ENCODE results near the gene C22orf15. TPM values are rescaled to one million over a fixed set of nuclear protein-coding genes. Genes with fewer than 3 reads are reported as not detected.

C22orf15 gene
- total RNA-seq, 2 experiments from 2014 or later: 0.49 to 0.84 TPM

DNA sequence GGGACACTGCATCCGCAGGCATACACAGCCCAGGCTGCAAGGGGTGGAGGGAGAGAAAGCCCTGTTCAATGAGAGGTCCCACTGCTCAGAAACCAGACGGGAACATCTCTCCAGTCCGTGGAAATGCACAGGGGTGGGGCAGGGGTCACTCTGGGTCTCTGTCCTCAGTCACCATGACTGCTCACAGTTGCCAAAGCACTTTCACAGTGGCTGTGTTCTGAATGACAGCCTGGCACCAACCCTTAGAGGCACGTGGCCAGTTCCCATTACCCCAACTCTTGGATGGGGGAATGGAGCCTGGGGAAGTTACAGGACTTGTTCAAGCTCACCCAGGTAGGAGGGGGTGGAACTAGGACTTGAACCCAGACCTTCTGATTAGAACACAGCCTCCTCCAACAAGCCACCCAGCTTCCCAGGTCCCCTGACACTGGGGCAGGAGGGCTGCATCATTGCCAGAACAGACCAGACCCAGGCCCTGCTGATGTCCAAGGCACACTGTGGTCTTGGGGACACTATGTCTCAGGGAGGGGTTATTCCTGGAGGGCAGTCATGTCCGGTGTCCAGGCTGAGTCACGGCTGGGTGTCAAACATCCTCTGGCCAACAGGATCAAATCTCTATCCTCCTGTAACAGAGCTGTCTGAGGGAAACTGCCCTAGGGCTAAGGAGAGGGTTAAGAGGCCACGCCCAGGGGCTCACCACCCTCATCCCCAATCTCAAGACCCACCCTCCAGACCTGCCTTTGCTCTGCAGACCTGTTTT lies 20.1 kb upstream of the C22orf15 start:
- no peaks in the 10 kb centered on the region for H3K27me3 ChIP-seq (ENCODE audit: control insufficient read depth in 1 of 2, insufficient read depth in 2 of 2, low read length in 2 of 2)
- Mint-ChIP-seq H3K4me1 (ENCODE audit: low read depth) (no peaks in the 10 kb centered on the region), H3K9me3 (no peaks in the 10 kb centered on the region), H3K27ac (no peak overlapping the region), H3K36me3 (ENCODE audit: low read depth) (peaks cover 42% of the 10 kb centered on the region), H3K27me3 (no peaks in the 10 kb centered on the region), H3K4me3 (no peak overlapping the region)
- no peak for DNase-seq
- H3K36me3 ChIP-seq (ENCODE audit: insufficient read depth, low read length): peaks cover 25% of the 10 kb centered on the region
- intact Hi-C loops (cut with DNase I, micrococcal nuclease): no loop called here
- H3K4me1 ChIP-seq (ENCODE audit: insufficient read depth, low read length): no peaks in the 10 kb centered on the region
- POLR2A ChIA-PET: no interaction called here
- TF ChIP-seq, protein P1, sequence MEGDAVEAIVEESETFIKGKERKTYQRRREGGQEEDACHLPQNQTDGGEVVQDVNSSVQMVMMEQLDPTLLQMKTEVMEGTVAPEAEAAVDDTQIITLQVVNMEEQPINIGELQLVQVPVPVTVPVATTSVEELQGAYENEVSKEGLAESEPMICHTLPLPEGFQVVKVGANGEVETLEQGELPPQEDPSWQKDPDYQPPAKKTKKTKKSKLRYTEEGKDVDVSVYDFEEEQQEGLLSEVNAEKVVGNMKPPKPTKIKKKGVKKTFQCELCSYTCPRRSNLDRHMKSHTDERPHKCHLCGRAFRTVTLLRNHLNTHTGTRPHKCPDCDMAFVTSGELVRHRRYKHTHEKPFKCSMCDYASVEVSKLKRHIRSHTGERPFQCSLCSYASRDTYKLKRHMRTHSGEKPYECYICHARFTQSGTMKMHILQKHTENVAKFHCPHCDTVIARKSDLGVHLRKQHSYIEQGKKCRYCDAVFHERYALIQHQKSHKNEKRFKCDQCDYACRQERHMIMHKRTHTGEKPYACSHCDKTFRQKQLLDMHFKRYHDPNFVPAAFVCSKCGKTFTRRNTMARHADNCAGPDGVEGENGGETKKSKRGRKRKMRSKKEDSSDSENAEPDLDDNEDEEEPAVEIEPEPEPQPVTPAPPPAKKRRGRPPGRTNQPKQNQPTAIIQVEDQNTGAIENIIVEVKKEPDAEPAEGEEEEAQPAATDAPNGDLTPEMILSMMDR (IDR thresholded peaks at IDR 0.05): no peak
- ATAC-seq (ENCODE audit: poor library complexity): no peak
- CTCF ChIA-PET: no interaction called here
- no peak overlapping the region for H3K27ac ChIP-seq (ENCODE audit: low read depth in 1 of 2, low read length in 2 of 2)
- peaks cover 0 to 15% of the 10 kb centered on the region in 2 experiments for H3K9me3 ChIP-seq (ENCODE audit: control insufficient read depth in 1 of 2, insufficient read depth in 1 of 2, low read length in 2 of 2)
- no peak overlapping the region for H3K4me3 ChIP-seq (ENCODE audit: low read length)

DNA sequence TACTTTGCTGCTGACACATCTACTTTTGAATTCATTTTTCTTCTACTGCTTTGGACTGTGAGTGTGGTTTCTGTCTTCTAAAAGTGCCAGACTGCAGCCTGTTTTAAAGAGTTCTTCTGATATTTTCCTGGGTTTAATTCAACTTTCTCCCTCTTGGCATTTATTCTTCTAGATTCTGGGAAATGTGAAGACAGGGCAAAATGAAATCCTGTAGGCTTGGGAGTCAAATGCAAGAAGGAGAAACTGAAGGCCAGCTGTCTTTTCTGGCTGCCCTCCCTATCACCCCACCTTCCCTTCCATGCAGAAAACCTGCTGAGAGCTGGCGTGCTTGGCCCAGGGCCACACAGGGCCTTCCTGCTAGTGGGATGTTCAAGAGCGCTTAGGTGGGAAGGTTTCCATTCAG lies 19.5 kb upstream of the C22orf15 start:
- Mint-ChIP-seq H3K36me3 (ENCODE audit: low read depth) (peaks cover 42% of the 10 kb centered on the region), H3K27ac (no peak overlapping the region), H3K27me3 (no peaks in the 10 kb centered on the region), H3K4me3 (no peak overlapping the region), H3K4me1 (ENCODE audit: low read depth) (no peaks in the 10 kb centered on the region), H3K9me3 (no peaks in the 10 kb centered on the region)
- Histone ChIP-seq H3K36me3 (ENCODE audit: insufficient read depth, low read length) (peaks cover 25% of the 10 kb centered on the region), H3K4me1 (ENCODE audit: insufficient read depth, low read length) (no peaks in the 10 kb centered on the region), H3K27me3 (ENCODE audit: control insufficient read depth in 1 of 2, insufficient read depth in 2 of 2, low read length in 2 of 2) (no peaks in the 10 kb centered on the region), H3K4me3 (ENCODE audit: low read length) (no peak overlapping the region), H3K27ac (ENCODE audit: low read depth in 1 of 2, low read length in 2 of 2) (no peak overlapping the region), H3K9me3 (ENCODE audit: control insufficient read depth in 1 of 2, insufficient read depth in 1 of 2, low read length in 2 of 2) (peaks cover 0 to 15% of the 10 kb centered on the region in 2 experiments)
- TF ChIP-seq, protein P1 (IDR thresholded peaks at IDR 0.05): no peak
- no peak for DNase-seq
- intact Hi-C loops (cut with DNase I, micrococcal nuclease): no loop called here
- POLR2A ChIA-PET: no interaction called here
- no peak for ATAC-seq (ENCODE audit: poor library complexity)
- CTCF ChIA-PET: no interaction called here

DNA sequence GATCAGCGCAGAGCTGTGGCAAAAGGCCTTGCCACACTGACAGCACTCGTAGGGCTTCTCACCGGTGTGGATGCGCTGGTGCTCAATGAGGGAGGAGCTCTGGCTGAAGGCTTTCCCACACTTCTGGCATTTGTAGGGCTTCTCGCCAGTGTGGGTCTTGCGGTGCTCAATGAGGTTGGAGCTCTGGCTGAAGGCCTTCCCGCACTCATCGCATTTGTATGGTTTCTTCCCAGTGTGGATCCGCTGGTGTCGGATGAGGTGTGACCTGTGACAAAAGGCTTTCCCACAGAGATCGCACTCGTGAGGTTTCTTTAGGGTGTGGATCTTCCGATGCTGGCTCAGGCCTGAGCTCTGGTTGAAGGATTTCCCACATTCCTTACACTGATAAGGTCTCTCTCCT lies 18.8 kb upstream of the C22orf15 start:
- intact Hi-C loops (cut with DNase I, micrococcal nuclease): no loop called here
- no peaks in the 10 kb centered on the region for H3K4me1 Mint-ChIP-seq (ENCODE audit: low read depth)
- H3K4me3 Mint-ChIP-seq: no peak overlapping the region
- CTCF ChIA-PET: no interaction called here
- TF ChIP-seq, protein P1 (IDR thresholded peaks at IDR 0.05): no peak
- POLR2A ChIA-PET: interaction anchor here (1.0 kb wide), 1 partner anchor 48 kb away, joined by 4 read pairs; no protein-coding TSS in a partner anchor
- Histone ChIP-seq H3K36me3 (ENCODE audit: insufficient read depth, low read length) (peaks cover 25% of the 10 kb centered on the region), H3K9me3 (ENCODE audit: control insufficient read depth in 1 of 2, insufficient read depth in 1 of 2, low read length in 2 of 2) (peaks cover 0 to 15% of the 10 kb centered on the region in 2 experiments), H3K27ac (ENCODE audit: low read depth in 1 of 2, low read length in 2 of 2) (no peak overlapping the region), H3K4me1 (ENCODE audit: insufficient read depth, low read length) (no peaks in the 10 kb centered on the region), H3K4me3 (ENCODE audit: low read length) (no peak overlapping the region), H3K27me3 (ENCODE audit: control insufficient read depth in 1 of 2, insufficient read depth in 2 of 2, low read length in 2 of 2) (no peaks in the 10 kb centered on the region)
- no peaks in the 10 kb centered on the region for H3K27me3 Mint-ChIP-seq
- no peaks in the 10 kb centered on the region for H3K9me3 Mint-ChIP-seq
- H3K27ac Mint-ChIP-seq: no peak overlapping the region
- DNase-seq: no peak
- no peak for ATAC-seq (ENCODE audit: poor library complexity)
- H3K36me3 Mint-ChIP-seq (ENCODE audit: low read depth): peaks cover 42% of the 10 kb centered on the region
